NK-92 treated with Interleukin-12 subunit alpha and Interleukin-12 subunit beta, amount 100 ng/mL, for 24 hours (cell line): ENCODE data around the gene MOK.

Experiments
- DNase-seq: peaks from one replicate; lab custom pipeline; 2025; lab: John Stamatoyannopoulos, UW

Gene MOK

DNA sequence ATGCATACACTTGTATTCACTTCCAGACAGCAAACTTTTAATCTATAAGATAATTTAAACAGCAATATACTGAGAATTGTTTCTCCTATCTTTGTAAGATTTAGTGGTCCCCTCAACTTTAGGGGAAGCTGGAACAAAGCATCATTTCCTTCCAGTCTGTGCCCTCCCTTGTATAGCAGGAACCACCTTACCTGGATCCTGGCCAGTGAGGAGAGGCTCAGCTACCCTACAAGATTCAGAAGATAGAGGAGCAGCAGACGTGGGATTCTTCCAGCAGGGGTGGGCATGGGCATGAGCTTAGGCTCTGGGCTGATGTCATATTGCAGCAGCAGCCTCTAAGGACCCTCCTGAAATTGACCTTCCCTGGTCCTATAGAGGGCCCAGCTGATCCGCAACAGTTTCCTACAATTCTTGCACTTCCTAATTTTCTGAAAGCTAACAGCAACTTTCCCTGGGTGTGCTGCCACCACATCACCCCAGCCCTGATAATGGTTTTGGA is 21.3 kb downstream of the MOK start:
- no peak for DNase-seq

DNA sequence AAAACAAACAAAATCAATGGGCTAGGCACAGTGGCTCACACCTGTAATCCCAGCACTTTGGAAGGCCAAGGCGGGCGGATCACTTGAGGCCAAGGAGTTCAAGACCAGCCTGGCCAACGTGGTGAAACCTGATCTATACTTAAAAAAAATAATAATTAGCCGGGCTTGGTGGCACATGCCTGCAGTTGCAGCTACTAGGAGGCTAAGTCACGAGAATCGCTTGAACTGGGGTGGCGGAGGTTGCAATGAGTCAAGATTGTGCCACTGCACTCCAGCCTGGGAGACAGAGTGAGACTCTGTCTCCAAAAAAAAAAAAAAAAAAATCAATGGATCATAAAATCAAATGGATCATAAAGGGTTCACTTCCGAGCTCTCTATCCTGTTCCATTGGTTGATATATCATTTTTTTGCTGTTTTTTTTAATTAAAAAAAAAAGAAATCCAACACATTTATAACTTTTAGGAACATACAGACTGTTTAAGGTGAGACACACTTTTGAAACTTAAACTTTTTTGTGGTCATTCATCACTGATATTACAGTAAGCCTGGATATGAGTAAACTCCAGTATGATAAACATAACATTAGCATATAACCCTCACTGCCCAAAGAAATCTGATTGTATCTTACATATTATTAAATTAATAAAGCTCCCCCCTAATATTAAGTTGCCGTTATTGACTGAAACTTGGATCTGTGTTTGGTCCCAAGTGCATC is 22.1 kb downstream of the MOK start:
- no peak for DNase-seq

DNA sequence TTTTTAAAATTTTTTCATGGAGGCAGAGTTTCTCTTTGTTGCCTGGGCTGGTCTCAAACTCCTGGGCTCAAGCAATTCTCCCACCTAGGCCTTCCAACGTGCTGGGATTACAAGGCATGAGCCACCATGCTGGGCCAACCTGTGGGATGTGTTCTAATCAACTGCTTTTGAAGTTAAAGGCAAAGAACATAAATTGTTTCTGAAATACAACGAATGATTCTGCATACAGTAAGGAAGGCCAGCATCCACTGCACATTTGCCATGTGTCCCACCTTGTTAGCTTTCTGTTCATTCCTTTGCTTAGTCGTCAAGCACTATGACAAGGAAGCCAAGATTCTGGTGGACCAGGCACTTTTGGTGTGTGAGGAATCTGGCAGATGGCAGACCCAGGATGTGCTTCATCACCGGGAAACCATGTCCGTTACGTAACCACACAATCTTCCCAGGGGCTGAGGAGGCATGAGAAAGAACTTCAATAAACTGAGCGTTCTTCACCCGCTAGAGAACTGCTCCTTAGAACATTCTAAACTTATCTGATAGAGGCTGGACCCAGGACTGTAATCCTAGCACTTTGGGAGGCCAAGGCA is 24.5 kb downstream of the MOK start:
- no peak for DNase-seq

DNA sequence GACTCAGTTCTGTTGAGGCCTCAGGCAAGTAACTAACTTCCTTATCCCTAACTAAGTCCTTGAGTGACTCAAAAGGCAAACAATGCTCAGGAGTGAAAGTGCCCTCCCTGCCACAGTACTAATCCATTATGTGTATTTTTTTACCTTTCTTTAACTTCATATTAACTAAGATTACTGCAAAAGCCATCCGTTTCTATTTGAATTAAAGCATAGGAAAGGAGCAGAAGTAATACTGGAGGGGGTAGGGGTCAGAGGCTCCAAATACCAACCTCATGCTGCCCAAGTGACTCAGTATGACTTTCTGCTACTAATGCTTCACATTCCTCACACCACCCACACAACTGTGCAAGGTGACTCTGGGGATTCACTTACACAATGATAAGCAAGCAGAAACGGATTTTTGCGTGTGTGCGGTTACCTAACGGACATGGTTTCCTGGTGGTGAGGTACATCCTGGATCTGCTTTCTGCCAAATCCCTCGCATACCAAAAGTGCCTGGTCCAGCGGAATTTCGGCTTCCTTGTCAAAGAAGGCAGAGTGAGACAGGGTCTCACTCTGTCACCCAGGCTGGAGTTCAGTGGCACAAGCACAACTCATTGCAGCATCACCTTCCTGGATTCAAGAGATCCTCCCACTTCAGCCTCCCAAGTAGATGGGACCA is 25.1 kb downstream of the MOK start:
- no peak for DNase-seq

DNA sequence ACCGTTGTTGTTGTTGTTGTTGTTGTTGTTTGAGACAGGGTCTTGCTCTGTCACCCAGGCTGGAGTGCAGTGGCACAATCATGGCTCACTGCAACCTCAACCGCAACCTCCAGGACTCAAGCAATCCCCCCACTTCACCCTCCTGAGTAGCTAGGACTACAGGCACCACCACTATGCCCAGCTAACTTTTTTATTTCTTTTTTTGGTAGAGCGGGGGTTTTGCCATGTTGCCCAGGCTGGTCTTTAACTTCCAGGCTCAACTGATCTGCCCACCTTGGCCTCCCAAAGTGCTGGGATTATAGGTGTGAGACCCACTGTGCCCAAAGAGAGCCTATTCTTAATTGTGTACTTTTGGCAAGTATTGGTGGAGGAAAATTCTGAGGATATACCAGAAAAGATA is 25.7 kb downstream of the MOK start:
- no peak for DNase-seq

DNA sequence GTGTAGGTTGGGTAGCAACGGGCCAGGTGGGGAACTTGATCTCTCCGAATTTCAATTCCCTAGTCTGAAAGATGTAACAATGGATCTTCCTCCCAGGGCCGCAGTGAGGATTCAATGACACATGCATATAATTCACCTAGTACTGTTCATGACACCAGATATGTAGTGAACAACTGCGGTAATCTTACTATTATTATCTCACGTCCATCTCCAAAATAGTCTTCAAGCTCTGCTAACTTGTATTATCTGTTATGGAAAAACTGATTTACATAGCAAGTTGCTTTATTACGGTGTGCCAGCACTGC is 26.4 kb downstream of the MOK start:
- DNase-seq, result no peak

DNA sequence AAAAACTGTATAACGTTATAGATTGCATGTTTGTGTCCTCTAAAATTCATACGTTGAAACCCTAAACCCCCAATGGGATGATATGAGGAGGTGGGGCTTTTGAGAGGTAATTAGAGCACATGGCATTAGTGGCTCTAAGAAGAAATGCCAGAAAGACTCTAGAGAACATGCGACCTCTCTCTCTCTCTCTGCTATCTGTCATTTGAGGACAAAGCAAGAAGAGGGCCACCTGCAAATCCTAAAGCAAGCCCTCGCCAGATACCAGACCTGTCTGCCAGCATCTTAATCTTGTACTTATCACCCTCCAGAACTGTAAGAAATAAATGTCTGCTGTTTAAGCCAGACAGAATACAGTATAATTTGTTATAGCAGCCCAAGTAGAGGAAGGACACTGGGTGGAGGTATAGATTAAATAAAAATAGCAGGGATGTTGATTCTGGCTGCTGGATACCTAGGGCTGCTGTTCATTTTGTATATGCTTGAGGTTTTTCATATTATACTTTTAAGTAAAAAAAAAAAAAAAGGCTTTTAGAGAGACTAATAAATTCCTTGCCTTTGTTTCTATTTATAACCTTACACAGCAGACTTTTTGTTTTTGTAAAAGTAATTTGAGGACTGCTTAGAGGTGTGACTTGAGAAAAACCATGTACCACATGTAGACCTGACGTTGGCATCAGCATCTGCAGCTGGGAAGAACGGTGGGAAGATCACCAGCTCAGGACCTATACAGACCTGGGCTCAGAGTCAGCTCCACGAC is 26.9 kb downstream of the MOK start:
- DNase-seq, result no peak

DNA sequence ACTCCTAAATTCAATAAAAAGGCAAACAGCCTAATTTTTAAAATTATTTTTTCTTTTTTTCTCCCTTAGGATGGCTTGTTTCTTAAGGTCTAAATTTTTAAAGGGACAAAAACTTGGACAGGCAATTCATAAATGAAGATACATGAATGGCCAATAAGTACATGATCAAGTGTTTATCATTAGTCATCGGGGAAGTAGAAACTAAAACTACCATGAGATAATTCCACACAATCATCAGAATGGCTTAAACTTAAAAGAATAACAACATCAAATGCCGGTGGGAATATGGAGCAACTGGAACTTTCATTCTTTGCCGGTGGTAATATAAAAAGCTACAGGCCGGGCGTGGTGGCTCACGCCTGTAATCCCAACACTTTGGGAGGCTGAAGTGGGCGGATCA is 29.1 kb downstream of the MOK start:
- DNase-seq, result no peak

DNA sequence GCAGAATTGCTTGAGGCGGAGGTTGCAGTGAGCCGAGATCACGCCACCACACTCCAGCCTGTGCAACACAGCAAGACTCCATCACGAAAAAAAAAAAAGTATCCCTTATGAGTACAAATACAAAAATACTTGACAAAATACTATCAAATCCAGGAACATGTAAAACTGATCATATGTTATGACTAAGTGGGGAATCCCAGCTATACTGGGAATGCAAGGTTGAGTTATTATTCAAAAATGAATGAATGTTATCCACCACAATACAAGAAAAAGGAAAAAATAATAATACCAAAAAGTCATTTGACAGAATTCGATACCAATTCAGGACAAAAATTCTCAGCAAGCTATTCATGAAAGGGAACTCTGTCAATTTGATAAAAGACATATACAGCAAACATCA is 32.6 kb downstream of the MOK start:
- DNase-seq, result no peak

DNA sequence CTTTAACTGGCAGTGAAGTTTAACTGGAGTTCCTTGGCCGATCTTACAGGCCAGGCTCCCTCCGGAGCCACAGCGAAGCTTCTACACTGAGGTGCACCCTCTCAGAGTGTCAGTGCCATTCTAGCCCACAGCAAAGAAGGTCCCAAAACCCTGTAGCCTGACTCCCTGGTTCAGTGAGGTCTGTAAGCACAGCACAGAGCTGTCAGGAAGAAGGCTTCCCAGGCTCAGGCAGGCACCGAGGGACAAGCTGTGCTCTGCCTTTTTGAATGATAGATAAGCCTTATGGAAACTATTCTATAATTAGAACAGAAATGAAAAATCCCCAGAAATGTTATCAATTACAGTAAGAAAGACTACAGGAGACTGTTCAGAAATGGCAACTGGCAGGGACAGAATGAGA is 40.2 kb downstream of the MOK start:
- DNase-seq, result no peak

DNA sequence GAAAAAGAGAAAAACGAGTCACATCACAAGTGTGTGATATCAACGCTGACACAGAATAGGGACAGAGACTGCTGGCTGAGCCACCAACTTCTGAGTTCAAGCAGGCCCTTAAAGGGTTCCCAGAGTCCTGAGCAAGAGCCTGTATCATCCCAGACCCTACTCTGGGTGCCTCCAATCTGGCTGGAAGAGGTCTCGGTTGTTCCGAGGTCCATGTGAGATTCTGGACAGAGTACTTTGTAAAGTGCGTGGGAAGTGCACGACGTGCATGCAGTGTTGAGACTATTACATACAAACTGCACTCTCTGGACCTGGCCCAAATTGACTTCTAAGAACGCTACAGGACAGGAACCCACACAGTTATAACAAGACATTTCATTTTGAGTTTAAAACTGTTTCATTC is 40.6 kb downstream of the MOK start:
- no peak for DNase-seq

DNA sequence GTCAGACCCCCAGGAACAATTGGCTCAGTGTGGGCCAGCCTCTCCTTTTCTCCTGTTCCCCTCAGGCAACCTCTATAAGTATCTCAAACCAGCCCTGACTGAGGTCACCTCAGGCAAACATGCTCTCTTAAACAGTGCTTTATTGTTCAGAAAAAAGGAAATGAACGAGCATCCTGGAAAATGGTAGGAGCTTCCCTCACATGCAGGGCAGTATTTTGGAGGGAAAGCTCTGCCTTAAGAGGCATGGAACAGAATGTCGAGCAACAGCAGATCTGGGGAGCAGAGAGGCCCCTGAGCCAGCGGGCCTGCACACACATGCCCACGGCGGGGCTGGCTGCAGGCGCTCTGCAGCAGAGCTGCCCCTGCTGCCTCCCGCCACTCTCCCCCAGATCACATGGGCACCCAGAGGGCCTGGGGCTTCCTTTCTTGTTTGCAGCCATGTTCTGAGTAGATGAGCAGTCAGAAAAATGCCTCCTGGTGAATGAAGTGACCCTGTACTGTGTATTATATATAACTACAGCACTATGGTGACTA is 42.0 kb downstream of the MOK start:
- DNase-seq, result no peak

DNA sequence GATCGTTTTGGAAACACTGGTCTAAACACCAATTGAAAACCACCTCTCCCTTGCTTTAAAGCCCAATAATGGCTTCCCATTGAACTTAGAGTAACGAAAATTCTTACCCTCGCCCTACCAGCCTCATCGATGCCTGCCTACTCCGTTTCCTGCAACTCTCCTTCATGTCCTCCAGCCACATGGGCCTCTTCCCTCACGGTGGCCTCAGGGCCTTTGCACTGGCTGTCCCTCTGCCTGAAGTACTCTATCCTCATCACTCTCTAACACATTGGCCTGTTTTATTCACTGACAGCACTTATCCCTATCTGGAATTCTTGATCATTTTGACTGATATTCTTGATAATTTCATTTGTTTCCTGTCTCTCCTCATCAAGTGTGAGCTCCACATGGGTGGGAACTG is 46.8 kb downstream of the MOK start:
- no peak for DNase-seq

DNA sequence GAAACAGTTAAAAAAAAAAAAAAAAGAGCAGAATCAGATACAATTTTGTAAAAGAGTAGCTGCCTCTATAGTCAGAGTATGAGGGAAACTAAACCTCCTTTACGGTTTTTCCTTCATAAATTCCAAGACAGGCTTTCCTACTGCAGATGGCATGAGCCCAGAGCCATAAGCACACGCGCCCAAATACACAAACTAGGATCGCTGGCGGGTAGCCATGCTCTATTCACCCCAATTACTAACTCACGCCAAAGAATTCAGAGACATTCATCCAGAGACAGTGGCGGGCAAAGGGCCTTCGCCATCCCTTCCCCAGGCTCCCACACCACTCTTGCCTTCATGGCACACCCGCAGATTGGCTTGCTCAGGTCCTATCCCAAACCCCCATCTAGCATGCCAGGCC is 48.2 kb downstream of the MOK start:
- no peak for DNase-seq

DNA sequence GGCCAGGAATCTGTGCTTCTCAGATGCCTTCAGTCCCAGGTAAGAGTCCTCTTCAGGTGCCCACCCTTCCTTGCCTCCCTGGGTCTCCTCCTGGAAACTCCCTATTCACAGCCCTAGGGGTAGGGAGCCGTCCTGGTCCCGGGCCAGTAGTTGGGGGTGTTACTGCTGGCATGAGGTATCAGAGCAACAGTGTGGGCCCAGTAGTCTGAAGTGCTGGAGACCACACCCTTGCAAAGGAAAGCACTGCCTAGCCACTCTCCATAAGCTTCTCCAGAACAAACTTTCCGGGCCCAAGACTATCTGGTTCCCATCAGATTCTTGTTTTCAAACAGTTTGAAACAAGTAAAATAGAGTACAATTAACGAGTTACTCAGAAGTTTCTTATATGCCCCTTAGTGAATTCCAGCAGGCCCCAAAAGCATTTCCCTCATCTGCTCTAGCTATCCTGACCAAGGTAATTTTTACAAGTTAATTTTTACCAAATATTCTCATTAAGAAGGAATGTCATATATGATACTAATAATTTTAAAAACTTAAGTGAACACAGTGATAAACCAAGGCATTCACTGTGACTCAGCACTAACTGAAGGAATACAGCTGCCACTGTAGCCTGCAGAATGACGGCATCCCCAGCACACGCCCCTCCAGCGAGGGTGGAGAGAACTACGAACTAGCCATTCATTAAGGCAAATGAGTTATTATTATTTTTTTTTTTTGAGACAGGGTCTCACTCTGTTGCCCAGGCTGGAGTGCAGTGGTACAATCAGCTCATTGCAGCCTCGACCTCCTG is 49.4 kb downstream of the MOK start:
- DNase-seq, result no peak

DNA sequence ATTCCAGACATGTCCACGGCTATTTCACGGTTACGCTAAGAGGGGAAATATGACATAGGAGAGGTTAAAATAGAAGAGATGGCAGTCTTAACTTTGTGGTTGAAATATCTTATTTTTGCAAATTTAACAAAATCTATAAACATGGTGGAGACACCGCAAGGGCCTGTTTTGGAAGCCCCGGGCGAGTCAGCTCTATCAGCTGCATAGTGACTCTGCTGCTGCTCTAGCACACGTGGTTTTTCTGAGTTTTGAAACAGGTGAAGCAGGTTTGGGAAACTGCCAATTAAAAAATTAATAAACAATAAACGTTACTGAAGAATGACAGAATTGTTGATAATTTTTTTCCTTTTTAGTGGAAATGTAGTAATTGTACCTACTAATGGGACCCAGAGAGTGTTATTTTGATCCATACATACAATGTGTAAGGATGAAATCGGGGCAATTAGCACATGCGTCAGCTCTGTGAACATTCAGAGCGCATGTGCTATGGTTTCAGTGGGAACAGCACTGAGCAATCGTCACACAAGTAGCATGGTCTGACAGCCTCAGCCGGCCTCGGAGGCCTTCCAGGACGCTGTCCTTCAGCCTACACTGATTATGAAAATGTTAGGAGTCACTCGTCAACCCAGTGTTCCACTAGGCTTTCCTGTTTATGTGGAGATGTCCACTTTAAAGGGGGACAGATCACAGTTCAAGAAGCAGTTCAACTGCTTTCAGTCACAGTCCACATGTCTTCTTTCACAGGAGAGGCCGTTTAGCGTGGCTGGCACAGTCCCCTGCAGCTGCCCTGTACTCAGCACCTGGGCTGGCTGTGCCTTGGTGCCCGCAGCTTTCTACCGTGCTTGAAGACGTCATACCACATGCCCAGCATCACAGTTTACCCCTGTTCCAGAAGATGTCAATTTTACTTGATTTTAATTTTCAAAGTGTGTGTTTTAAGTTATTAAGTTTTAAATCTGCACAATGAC is 51.8 kb downstream of the MOK start:
- DNase-seq, result no peak

DNA sequence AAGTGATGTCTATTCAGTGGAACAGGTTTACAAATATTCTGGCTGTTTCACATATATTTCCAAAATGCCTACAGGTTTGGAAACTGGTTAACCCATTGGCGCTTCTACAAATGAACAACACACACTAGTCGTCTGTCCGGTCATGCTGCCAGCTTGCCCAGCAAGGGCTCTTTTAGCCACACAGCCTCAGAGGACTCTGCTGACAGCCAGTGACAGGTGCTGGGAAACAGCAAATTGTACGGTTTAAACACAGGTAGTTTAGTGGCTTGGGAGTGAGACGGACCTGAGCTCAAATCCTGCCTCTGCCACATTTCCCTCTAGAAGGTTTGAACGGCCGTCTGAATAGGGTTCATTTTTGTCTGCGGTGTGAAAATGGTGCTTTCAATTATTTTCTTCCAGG is 53.8 kb downstream of the MOK start:
- DNase-seq, result no peak

DNA sequence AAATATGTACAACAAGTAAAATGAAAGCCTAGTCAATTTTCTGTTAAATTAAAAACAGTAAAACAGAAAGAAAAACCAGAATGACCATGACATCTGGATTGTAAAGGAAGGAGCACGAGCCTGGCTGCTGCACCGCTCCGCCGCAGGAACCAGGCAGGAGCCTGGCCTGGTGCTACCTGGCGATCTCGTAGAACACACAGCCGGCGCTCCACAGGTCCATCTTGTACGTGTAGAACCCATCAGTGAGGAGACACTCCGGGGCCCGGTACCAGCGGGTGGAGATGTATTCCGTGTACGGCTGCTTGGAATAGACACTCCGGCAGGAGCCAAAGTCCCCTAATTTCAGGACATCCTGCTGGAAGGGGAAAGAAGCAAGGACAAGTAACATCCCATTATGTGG is 54.3 kb downstream of the MOK start:
- no peak for DNase-seq

DNA sequence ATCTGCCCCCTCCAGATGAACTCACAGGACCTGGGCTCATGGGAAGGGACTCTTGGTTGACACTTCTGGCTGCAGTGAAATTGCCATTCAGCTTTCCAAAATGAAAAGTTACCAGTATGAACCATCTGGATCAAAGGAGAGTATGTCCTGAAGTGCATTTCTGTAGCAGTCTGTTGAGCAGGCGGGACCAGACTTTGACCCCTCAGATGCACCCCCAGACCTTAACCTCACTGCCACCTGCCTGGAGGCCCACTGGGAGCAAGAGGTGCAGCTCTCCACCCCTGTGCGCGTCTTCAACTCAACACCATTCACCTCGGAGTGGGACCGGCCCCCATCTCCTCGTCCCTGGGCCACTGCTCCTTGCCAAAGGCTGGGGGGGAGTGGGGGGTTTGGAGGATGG is 55.0 kb downstream of the MOK start:
- no peak for DNase-seq

DNA sequence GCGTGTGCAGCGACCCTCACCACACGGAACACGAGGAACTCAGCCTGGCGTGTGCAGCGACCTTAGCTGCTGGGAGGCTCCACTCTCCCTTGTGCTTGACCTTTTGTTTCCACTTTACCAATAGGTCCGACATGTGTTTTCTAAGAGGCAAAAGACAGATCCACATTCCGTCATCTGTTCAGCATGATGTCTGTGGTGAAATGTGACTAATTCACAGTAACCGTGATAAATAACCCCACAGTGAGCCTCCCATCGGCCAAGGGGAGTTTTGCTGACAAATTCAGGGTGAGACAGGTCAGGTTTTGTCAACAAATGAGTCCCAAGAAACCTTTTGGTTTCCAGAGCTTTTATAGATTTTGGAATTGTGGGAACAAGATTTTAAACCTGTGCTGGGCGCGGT is 55.9 kb downstream of the MOK start:
- DNase-seq, result no peak

DNA sequence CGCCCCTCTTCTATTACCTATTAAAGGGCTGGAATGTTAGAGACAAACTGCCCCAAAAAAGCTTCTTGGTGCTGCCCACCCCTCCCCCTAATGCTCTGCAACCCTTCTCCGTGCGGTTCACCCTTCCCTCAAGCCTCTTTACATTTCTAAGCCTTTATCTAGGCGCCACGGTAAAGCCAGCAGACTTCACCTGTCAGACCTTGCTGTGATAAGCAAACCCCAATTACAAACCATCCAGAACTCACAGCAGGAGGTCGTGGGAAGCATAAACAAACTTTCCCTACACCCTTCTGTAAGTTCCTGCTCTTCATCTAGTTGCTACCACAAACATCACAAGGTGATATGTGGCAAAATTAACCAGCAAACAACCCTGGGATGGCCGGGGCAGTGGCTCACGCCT is 56.8 kb downstream of the MOK start:
- no peak for DNase-seq
